SKM-1 (cell line): ENCODE data around the gene PLEKHH3.
"Not testable (repeated sequence)": the region's sequence is repeated elsewhere in the genome, so short reads cannot be mapped to it uniquely, and the experiment has no call there.

Source experiments
- DNase-seq: peaks from one replicate; lab custom pipeline; 2025; ENCODE audit not compliant: unreplicated experiment; lab: John Stamatoyannopoulos, UW

Gene PLEKHH3

GRCh38 chr17:42639525-42640113 is 37.2 kb downstream of the PLEKHH3 start:
- no peak for DNase-seq

GRCh38 chr17:42632949-42633444 is 43.8 kb downstream of the PLEKHH3 start:
- DNase-seq, result no peak

- DNase-seq, result no peak
Observed at GRCh38 chr17:42629411-42630009, 47.3 kb downstream of the PLEKHH3 start.

- not testable (repeated sequence) for DNase-seq
Observed at GRCh38 chr17:42627032-42627764, 49.6 kb downstream of the PLEKHH3 start.

- DNase-seq, result no peak
Observed at GRCh38 chr17:42623732-42624596, 52.8 kb downstream of the PLEKHH3 start.

GRCh38 chr17:42623271-42623670 is 53.5 kb downstream of the PLEKHH3 start:
- DNase-seq, result no peak

- DNase-seq, result not testable (repeated sequence)
Observed at GRCh38 chr17:42621987-42622386, 54.8 kb downstream of the PLEKHH3 start.

- DNase-seq, result no peak
Observed at GRCh38 chr17:42618442-42619150, 58.2 kb downstream of the PLEKHH3 start.

GRCh38 chr17:42617956-42618431 is 58.8 kb downstream of the PLEKHH3 start:
- DNase-seq, result no peak
